ENCODE data around the gene FAM240A. TPM values are rescaled to one million over a fixed set of nuclear protein-coding genes. Genes with fewer than 3 reads are reported as not detected.
"Not testable (repeated sequence)": the region's sequence is repeated elsewhere in the genome, so short reads cannot be mapped to it uniquely, and the experiment has no call there.

Gene FAM240A
- total RNA-seq, 1 donor from 2014 or later = 0.10 TPM

- no peak for DNase-seq
Observed at GRCh38 chr3:46586738-46587246, 25.5 kb upstream of the FAM240A start.

GRCh38 chr3:46587268-46587667 lies 25.1 kb upstream of the FAM240A start:
- not testable (repeated sequence) for DNase-seq

GRCh38 chr3:46593274-46593862 lies 19.0 kb upstream of the FAM240A start:
- no peak for DNase-seq

DNA sequence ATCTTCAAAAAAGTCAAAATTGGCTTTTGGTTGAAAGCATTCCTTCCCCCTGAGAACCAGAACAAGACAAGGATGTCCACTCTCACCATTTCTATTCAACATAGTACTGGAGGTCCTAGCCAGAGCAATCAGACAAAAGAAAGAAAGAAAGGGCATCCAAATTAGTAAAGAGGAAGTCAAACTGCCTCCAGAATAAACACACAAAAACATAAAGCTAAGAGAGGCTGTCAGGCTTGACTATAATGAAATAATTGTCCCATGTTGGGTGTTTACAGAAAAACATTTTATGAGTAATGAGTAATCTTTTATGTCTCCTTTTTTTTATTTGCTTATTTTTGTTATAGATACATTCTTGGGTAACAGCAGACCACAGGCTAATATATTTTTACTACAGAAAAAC lies 18.3 kb upstream of the FAM240A start:
- DNase-seq = no peak

DNA sequence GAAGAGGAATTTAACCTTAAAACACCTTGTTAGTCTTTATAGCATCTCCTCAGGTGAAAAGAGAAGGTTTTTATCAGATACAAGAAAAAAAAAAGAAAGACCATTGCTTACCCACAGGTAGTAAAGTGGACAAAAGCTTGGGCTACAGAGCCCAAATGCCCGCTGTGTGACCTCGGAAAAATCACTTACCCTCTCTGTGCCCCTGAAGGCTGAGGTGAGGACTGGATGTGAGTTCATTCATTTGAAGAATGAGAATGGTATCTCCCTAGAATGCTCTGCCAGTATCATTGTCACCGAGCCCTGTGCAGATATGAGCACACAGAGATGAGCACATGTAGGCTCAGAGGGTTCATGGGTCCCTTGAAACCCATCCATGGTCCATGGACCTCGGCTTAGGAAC lies 17.6 kb upstream of the FAM240A start:
- DNase-seq = no peak

GRCh38 chr3:46595819-46596314 lies 16.5 kb upstream of the FAM240A start:
- DNase-seq = no peak

GRCh38 chr3:46599590-46599989 lies 12.7 kb upstream of the FAM240A start:
- DNase-seq = no peak

- DNase-seq = no peak
Observed at GRCh38 chr3:46603446-46604046, 8.8 kb upstream of the FAM240A start.

DNA sequence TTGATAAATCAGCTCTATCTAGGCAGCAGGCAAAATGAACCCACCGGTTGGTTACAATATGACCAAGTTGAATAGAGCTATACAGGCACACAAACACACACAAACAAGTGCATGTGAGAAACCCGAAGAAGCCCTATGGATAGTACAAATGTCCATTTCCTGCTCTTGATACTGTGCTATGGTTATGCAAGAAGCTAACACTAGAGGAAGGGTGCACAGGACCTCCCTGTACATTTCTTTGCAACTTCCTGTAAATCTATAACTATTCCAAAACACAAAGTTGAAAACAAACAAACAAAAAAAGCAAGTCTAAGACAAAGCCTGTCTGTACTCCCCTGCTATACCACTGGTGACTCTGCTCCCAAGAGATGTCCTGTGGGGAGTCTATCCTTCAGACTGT lies 8.2 kb upstream of the FAM240A start:
- DNase-seq = no peak

DNA sequence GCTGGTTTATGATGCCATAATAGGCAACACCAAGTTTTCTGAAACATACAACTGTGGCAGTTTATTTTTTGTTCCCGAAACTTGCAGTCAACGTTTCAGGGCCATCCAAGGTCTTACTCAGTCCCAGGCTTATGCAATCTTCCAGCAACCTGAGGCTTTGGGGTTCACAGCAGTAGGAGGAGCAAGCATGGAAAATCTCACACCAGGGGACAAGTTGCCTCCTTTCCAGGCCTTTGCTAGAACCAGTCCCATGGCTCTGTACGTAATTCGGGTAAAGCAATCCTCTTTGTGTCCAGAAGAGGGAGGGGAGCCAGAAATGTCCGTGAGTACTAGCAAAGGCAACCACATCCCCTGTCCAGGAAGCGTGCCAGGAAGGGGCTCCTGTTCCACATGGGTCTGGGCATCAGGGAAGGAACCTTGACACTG lies 4.7 kb upstream of the FAM240A start:
- peak; percentile 61 for DNase-seq

DNA sequence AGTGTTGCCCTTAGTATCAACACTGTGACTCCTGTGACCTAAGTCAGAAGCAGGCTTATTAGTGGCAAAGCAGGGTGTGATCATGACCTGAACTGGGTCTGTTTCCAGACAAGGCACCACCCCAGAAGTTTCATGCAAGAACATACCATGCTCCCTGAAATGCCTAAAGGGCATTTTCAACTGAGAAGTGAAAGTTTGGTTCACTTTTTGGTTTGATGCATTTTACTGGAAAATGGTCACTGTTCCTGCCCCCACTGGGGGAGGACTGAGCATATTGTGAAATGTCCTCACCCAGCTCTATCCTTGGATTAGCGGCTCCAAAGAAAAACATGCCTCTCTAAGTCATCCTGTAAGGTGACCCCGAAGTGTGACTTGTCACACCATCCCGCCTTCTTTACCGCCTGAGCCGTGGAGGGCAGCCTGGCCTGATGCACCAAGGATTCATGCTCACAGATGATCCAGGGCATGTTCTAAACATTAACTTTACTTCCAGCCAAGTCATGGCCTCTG lies 3.1 kb upstream of the FAM240A start:
- DNase-seq = no peak

- DNase-seq = peak; percentile 49
Observed at GRCh38 chr3:46609944-46610722, 2.2 kb upstream of the FAM240A start.

DNA sequence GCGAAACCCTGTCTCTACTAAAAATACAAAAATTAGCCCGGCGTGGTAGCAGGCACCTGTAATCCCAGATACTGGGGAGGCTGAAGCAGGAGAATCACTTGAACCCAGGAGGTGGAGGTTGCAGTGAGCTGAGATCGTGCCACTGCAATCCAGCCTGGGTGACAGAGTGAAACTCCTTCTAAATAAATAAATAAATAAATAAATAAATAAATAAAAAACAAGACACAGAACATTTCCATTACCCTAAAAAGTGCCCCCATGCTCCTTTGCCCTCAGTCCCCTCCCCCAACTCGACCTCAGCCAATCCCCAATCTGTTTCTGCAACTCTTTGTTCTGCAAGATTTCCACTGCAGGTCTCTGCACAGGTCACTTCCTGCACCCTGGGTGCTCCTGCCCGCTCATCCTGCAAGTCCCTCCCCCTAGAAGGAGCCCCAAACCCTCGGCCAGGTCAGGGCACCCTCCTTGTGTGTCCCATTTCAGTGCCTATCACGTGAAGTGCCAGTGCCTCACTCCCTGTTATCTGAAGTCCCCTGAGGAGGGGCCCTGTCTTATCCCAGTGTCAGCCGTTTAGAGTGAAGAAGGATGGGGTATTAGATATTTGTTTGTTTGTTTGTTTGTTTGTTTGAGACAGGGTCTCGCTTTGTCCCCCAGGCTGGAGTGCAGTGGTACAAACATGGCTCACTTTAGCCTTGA lies 1.1 kb downstream of the FAM240A start:
- no peak for DNase-seq

DNA sequence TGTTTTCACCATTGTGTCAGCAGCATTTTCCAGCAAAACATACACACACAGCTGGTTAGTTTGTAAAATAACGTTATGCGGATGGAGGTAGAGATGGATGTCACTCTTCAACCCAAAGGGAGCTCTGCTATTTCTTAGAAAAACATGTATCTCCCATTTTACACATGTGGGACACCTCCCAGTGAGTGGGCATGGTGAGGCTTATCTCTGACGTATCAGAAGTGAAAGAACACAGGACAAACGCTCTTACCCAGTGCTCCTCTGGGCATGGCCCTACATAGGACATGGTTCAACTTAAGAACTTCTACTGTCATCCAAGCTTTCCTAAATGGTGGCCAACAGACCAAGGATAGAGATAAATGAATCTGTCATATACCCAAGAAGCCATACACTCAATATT lies 2.1 kb downstream of the FAM240A start:
- no peak for DNase-seq

- peak; percentile 71 for DNase-seq
Observed at GRCh38 chr3:46615050-46615775, 2.9 kb downstream of the FAM240A start.

GRCh38 chr3:46615976-46616375 lies 3.7 kb downstream of the FAM240A start:
- no peak for DNase-seq

GRCh38 chr3:46617941-46618340 lies 5.6 kb downstream of the FAM240A start:
- DNase-seq = no peak

DNA sequence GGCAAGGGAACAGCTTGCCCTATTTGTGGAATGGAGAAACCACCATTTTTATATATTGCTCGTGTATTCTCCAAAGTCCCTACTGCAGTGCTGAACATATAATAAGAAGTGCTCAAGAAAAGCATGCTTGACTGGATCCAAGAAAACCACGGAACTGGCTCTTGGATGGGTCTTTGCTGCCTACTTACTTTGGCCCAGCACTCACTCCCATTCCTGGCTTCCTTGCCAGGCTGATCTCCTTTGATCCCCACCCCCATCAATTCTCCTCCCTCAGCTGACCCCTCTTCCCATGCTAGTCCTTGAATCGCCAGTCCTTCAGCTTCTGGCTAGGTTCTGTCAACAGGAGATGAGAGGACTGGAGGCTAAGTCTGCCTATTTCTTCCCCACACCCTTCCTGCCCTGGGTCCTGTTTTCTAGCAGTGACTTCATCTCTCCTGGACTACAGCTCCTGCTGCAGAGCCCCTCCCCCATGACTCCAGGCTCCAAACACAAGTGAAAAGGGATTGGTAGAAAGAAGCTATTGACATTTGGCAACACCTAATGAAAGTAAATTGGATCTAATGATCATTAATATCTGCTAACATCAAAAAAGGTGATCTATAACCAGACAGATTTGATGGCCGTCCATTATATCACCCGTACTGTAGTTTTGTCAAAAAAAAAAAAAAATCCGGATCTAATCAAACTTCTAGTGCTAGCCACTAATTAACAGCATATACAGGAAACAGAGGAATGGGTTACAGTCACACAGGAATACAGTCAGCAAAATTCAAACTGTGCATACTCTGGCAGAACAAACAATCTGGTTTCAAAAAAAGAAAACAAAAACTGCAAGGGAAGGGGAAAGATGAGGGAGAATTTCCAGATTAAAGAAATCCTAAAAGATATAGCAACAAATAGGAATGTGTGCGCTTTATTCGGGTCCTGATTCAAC lies 7.8 kb downstream of the FAM240A start:
- DNase-seq = no peak

DNA sequence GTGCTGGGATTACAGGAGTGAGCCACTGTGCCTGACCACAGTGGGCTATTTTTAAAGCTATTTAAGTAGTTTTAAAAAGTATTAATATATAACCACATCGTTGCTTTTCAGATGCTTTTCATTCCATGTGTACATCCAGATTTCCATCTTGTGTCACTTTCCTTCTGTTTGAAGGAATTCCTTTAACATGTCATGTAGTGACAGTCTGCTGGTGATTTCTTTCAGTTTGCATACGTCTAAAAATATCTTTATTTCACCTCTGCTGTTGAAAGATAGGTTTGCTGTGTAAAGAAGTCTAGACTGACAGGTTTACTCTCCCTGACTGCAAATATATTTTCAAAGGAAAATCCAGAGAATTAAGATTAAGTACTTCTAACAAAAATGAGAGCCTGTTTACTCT lies 12.2 kb downstream of the FAM240A start:
- no peak for DNase-seq

- DNase-seq = no peak
Observed at GRCh38 chr3:46624975-46625490, 12.7 kb downstream of the FAM240A start.

Measured in tongue (tissue), 2 donors.